Ectodermal cell (in vitro differentiated cells): ENCODE results near the gene VANGL2. TPM values are rescaled to one million over a fixed set of nuclear protein-coding genes. Genes with fewer than 3 reads are reported as not detected.

ENCODE experiments used
- H3K27ac ChIP-seq: 2 replicates; pipeline ENCODE4 v1.7.0; 2013; ENCODE audit warnings: mild to moderate bottlenecking, low read depth, low read length; ENCODE audit not compliant: insufficient read depth, poor library complexity, severe bottlenecking
- H3K27me3 ChIP-seq: 2 replicates; pipeline ENCODE4 v1.7.0; 2013; ENCODE audit warnings: mild to moderate bottlenecking, low read length; ENCODE audit not compliant: insufficient read depth, control insufficient read depth, poor library complexity, severe bottlenecking
- H3K36me3 ChIP-seq: one replicate; pipeline ENCODE4 v1.7.0; 2013; ENCODE audit warnings: low read length; ENCODE audit not compliant: control insufficient read depth, insufficient read depth
- H3K4me1 ChIP-seq: one replicate; pipeline ENCODE4 v1.7.0; 2013; ENCODE audit warnings: low read length; ENCODE audit not compliant: control insufficient read depth, insufficient read depth
- H3K4me3 ChIP-seq: 2 replicates; pipeline ENCODE4 v1.7.0; 2013; ENCODE audit warnings: low read depth, low read length, control low read depth; ENCODE audit not compliant: insufficient read depth
- H3K9me3 ChIP-seq: 2 replicates; pipeline ENCODE4 v1.7.0; 2013; ENCODE audit warnings: mild to moderate bottlenecking, low read length, moderate library complexity; ENCODE audit not compliant: control insufficient read depth
- WGBS, 2 experiments: methylation state at CpG; one replicate each; pipeline ENCODE4 v1.1.7; 2013; ENCODE audit warnings: missing lambda C conversion rate in 2 of 2; 5-methylcytosine and 5-hydroxymethylcytosine counted together
- polyA plus RNA-seq, 4 experiments: library from polyadenylated mRNA; stranded (reverse); fragments of 50-300 nt; gene quantifications; one replicate each; pipeline ENCODE4 v1.2.3, GENCODE V29; 2013

The VANGL2 gene
- polyA plus RNA-seq (2013, experiment 1 of 4) = 139 TPM
- 130 TPM for polyA plus RNA-seq (2013, experiment 2 of 4)
- polyA plus RNA-seq (2013, experiment 3 of 4) = 107 TPM
- 117 TPM for polyA plus RNA-seq (2013, experiment 4 of 4)

DNA sequence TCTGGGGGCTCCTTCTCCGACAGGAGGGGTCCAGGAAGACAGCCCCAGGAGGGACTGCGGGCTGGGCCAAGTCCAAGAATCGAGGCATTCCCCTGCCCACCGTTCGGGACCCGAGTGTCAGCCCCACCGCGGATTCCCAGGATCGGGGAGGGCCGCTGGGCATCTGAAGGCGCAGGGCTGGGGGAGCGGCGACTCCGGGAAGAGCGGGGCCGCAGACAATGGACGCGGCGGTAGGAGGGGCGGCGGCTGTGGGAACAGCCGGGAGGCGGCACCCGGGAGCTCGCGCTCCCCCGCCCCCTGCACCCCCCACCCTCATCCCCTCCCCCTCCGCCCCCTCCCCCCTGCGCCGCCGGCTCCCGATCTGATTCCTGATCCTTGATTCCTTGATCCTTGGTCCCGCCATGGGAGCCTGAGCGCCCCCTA lies at the start of gene VANGL2:
Gene VANGL2, plus strand, starts transcription at position 342 of the 423 bp plus-strand sequence. CDS start 15,274 bp downstream, outside the sequence.
- H3K27ac ChIP-seq = peak within 1 kb of the TSS; percentile 97
- H3K36me3 ChIP-seq = no peaks in the 10 kb centered on the region
- H3K27me3 ChIP-seq = no peaks in the 10 kb centered on the region
- H3K4me1 ChIP-seq = peaks cover 53% of the 10 kb centered on the region
- 0 to 1% methylated on average over 19 to 24 of the region's 34 CpGs for WGBS, 2 experiments
- no peaks in the 10 kb centered on the region for H3K9me3 ChIP-seq
- peak within 1 kb of the TSS; percentile 83 for H3K4me3 ChIP-seq

DNA sequence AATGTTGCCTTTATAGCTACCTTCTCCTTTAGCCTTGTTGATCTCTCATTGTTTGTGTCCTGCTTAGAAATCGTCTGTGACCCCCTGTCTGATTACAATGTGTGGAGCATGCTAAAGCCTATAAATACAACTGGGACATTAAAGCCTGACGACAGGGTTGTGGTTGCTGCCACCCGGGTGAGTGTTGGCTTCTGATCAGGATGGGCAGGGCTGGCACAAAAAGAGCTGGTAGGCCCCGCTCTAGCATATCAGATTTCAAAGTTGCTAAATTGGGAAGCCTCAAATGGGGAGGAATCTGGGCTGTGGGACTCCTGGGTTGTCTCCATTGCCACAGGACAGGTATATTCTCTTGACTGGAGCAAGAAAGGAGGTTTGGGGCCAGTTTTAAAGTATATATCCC lies 48.7 kb upstream of the VANGL2 start:
- no peaks in the 10 kb centered on the region for H3K9me3 ChIP-seq
- H3K4me1 ChIP-seq = no peaks in the 10 kb centered on the region
- H3K27me3 ChIP-seq = no peaks in the 10 kb centered on the region
- no peak overlapping the region for H3K4me3 ChIP-seq
- H3K27ac ChIP-seq = no peak overlapping the region
- peaks cover 79% of the 10 kb centered on the region for H3K36me3 ChIP-seq
- 91 to 98% methylated on average over 4 of the region's 4 CpGs for WGBS, 2 experiments

DNA sequence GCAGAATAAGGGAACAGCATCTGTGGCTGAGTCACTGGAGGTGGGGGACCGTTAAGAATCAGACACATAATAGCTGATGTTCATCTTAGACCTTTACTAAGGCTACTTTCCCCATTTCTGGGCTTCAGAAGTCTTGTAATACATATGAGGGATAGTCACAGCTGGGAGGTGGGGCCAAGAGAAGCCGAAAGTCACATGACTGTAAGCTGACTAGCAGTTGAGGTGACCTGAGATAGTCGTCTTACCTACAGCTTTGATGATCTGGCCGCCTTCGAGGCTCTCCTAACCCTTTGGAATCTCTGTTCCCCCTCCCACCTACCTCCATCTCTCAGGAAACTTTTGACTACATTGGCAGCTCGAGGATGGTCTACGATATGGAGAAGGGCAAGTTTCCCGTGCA lies 47.8 kb upstream of the VANGL2 start:
- H3K36me3 ChIP-seq = peaks cover 84% of the 10 kb centered on the region
- H3K27me3 ChIP-seq = no peaks in the 10 kb centered on the region
- WGBS, 2 experiments = 92 to 93% methylated on average over 8 of the region's 8 CpGs
- no peaks in the 10 kb centered on the region for H3K9me3 ChIP-seq
- no peak overlapping the region for H3K4me3 ChIP-seq
- H3K27ac ChIP-seq = no peak overlapping the region
- H3K4me1 ChIP-seq = no peaks in the 10 kb centered on the region

DNA sequence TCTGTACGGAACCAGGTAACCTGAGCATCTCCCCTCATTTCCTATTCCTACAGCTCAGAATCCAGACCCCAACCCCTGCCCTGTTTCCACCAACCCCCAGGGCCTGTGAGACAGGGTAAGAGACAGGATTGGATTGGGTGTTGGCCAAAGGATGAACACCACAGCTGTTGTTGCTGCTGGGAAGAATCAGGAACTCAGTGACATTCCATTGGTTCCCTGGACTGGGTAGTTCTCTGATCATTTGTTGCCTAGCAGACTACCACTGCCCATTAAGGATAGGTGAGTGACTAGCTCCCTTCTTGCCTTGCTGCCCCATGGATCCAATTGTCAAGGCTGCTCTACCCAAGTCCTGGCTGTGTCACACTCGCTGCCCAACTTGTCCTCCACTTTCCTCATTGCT lies 47.1 kb upstream of the VANGL2 start:
- no peaks in the 10 kb centered on the region for H3K27me3 ChIP-seq
- no peak overlapping the region for H3K27ac ChIP-seq
- peaks cover 82% of the 10 kb centered on the region for H3K36me3 ChIP-seq
- H3K9me3 ChIP-seq = no peaks in the 10 kb centered on the region
- no peaks in the 10 kb centered on the region for H3K4me1 ChIP-seq
- no peak overlapping the region for H3K4me3 ChIP-seq
- WGBS, 2 experiments = 93 to 95% methylated on average over 2 of the region's 2 CpGs

DNA sequence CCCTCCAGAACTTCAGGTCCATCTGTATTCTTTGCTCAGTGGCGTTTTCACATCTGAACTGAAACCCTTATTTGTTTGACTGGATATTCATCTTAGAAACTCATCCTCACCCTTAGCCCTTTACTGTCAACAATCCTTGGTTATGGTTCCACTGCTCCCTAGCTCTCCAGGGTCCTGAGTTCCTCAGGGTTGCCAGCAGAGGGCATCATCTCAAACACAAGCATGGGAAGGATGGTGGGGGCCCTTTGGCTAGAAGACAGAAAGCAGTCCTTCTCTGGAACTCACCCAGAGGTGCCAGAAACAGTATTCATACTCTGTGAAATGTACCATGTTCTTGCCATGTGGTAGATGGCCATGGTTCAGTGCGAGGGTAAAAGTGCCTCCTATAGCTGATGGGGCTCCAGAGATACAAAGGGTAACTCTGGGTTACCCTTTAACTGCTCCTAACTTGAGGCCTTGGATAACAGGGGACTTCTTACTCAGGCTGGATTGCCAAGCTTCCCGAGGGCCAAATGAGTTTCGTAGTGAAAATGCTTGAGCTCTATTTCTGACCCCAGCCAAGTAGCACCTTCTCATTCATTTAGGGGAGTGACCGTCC lies 45.9 kb upstream of the VANGL2 start:
- WGBS, 2 experiments = 67 to 69% methylated on average over 5 of the region's 5 CpGs
- Histone ChIP-seq H3K9me3 (no peaks in the 10 kb centered on the region), H3K36me3 (peaks cover 71% of the 10 kb centered on the region), H3K4me1 (no peaks in the 10 kb centered on the region), H3K27ac (no peak overlapping the region), H3K4me3 (no peak overlapping the region), H3K27me3 (no peaks in the 10 kb centered on the region)

DNA sequence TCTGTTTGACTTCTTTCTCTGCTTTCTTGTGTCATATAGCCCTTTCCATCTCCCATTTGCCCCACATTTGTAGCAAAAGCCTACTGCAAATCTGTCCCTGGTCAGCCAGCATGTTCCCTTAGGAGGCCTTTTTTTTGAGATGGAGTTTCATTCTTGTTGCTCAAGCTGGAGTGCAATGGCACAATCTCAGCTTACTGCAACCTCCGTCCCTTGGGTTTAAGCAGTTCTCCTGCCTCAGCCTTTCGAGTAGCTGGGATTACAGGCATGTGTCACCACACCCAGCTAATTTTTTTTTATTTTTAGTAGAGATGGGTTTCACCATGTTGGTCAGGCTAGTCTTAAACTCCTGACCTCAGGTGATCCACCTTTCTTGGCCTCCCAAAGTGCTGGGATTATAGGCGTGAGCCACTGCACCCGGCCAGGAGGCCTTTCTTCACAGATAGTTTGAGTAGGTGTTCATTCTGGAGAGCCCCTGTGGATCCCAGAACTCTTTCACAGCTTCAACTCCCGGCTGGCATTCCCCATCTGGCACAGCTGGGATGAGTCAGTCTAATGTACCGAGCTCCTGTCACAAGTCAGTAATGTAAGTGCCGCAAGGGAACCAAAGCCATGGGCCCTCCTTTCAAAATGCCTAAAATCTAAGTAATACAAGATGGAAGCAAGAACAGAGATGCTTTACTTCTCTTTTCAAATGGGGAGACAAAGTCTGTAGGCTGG lies 42.9 kb upstream of the VANGL2 start:
- no peaks in the 10 kb centered on the region for H3K27me3 ChIP-seq
- no peak overlapping the region for H3K27ac ChIP-seq
- 90 to 98% methylated on average over 7 of the region's 7 CpGs for WGBS, 2 experiments
- H3K4me3 ChIP-seq = no peak overlapping the region
- peaks cover 45% of the 10 kb centered on the region for H3K36me3 ChIP-seq
- H3K4me1 ChIP-seq = peaks cover 12% of the 10 kb centered on the region
- no peaks in the 10 kb centered on the region for H3K9me3 ChIP-seq

DNA sequence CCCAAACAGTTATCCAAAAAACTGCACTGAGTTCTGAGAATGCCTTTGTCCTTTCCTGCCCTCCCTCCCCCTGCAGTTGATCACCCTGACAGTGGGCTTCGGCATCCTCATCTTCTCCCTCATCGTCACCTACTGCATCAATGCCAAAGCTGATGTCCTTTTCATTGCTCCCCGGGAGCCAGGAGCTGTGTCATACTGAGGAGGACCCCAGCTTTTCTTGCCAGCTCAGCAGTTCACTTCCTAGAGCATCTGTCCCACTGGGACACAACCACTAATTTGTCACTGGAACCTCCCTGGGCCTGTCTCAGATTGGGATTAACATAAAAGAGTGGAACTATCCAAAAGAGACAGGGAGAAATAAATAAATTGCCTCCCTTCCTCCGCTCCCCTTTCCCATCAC lies 42.3 kb upstream of the VANGL2 start:
- Histone ChIP-seq H3K27ac (no peak overlapping the region), H3K4me1 (peaks cover 18% of the 10 kb centered on the region), H3K27me3 (no peaks in the 10 kb centered on the region), H3K36me3 (peaks cover 39% of the 10 kb centered on the region), H3K4me3 (no peak overlapping the region), H3K9me3 (no peaks in the 10 kb centered on the region)
- 94 to 97% methylated on average over 4 of the region's 4 CpGs for WGBS, 2 experiments

DNA sequence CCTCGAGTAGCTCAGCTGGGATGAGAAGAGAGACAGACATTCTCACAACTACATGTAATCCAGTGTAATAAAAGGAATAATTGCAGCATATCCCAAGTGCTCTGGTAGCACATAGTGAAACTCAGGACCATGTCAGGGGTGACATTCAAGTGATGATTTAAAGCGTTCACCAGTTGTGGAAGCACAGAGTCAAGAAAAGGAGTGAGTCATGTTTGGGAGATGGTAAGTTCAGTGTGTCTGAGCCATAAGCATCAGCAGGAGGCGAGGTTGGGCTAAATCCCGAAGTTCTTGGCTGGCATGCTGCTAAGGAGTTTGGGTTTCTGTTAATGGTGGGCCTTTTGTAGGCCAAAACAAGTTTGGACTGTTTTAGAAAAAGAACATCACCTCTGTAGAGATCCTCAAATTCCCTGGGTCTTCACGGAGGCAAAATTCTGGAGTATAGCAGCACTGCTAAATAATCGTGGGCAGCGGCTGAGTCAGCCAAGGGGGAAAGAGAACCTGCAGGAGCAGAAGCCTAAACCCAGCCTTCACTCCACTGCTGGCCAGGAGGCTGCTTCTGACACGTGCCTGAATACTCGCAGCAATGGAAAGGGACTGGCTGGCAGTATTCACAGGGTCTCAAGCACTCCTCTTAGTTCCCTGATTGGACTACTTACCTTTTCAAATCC lies 40.7 kb upstream of the VANGL2 start:
- H3K4me1 ChIP-seq = peaks cover 32% of the 10 kb centered on the region
- no peak overlapping the region for H3K4me3 ChIP-seq
- H3K27ac ChIP-seq = no peak overlapping the region
- no peaks in the 10 kb centered on the region for H3K27me3 ChIP-seq
- WGBS, 2 experiments = 92 to 95% methylated on average over 9 of the region's 9 CpGs
- peaks cover 31% of the 10 kb centered on the region for H3K36me3 ChIP-seq
- no peaks in the 10 kb centered on the region for H3K9me3 ChIP-seq

DNA sequence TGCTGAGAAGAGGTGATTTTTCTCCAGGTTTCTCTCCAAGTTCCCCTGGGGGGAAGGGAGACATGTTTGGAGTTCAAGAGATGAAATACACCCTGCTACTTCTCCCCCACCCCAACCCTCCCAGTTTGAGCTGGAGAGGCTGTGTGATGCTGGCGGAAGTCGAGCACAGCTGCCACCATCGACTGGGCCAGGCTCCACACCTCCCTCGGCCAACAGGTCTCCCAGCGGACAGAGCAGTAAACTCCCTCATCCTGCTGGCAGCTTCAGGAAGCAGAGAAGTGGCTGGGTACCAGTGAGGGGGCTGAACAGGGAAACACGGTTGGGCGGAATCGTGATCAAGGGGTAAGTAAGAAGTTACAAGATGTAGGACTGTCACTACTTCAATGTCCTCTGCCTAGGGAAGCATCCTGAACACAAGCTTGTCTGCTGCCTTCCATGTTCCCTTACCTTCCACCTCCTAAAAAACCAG lies 40.1 kb upstream of the VANGL2 start:
- peaks cover 25% of the 10 kb centered on the region for H3K36me3 ChIP-seq
- peaks cover 32% of the 10 kb centered on the region for H3K4me1 ChIP-seq
- H3K9me3 ChIP-seq = no peaks in the 10 kb centered on the region
- 95 to 96% methylated on average over 8 of the region's 8 CpGs for WGBS, 2 experiments
- no peak overlapping the region for H3K27ac ChIP-seq
- H3K27me3 ChIP-seq = no peaks in the 10 kb centered on the region
- H3K4me3 ChIP-seq = no peak overlapping the region

DNA sequence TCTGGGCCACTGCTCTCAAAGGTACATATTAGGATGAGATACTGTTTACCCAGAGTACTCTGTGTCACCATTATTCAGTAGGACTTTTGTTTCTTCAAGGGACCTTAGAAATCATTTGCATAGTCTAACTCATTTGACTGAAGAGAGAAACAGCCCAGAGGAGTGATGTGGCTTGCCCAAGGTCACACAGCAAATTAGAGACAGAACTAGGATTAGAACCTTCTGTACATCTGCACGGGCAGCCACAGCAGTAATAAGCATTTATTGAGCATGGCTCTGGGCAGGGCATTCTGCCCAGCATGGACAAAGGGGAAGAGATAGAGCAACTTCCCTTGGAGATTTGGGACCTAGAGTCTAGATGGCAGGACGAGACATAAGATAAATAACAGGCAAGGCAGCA lies 39.2 kb upstream of the VANGL2 start:
- Histone ChIP-seq H3K4me1 (peaks cover 36% of the 10 kb centered on the region), H3K36me3 (peaks cover 16% of the 10 kb centered on the region), H3K9me3 (no peaks in the 10 kb centered on the region), H3K4me3 (no peak overlapping the region), H3K27me3 (no peaks in the 10 kb centered on the region), H3K27ac (peak overlapping the region; percentile 97)
- WGBS, 2 experiments = 97% methylated on average over 2 of the region's 2 CpGs
